Endodermal cell (in vitro differentiated cells): ENCODE results near the gene HDAC1. TPM values are rescaled to one million over a fixed set of nuclear protein-coding genes. Genes with fewer than 3 reads are reported as not detected.
A peak's percentile ranks its signal among the peaks of the same experiment; 100 is the strongest.
"Not testable (repeated sequence)": the region's sequence is repeated elsewhere in the genome, so short reads cannot be mapped to it uniquely, and the experiment has no call there.

Source experiments
- DNase-seq: peaks from one replicate; pipeline ENCODE4 v3.0.0-alpha.2; 2017
- H3K27ac ChIP-seq: 2 replicates; pipeline ENCODE4 v1.5.1; 2013; ENCODE audit warnings: mild to moderate bottlenecking, low read depth, low read length, moderate library complexity
- H3K27me3 ChIP-seq: 2 replicates; pipeline ENCODE4 v1.6.1; 2013; ENCODE audit warnings: mild to moderate bottlenecking, low read length, moderate library complexity; ENCODE audit not compliant: insufficient read depth, control insufficient read depth, poor library complexity, severe bottlenecking
- H3K36me3 ChIP-seq: 2 replicates; pipeline ENCODE4 v1.7.0; 2013; ENCODE audit warnings: mild to moderate bottlenecking, low read length, moderate library complexity; ENCODE audit not compliant: control insufficient read depth, insufficient read depth
- H3K4me1 ChIP-seq: one replicate; pipeline ENCODE4 v1.7.0; 2013; ENCODE audit warnings: low read length; ENCODE audit not compliant: control insufficient read depth, insufficient read depth
- H3K4me3 ChIP-seq: 2 replicates; pipeline ENCODE4 v1.5.1; 2013; ENCODE audit warnings: mild to moderate bottlenecking, low read length, moderate library complexity
- H3K9ac ChIP-seq: 2 replicates; pipeline ENCODE4 v1.6.1; 2013; ENCODE audit warnings: mild to moderate bottlenecking, low read length, moderate library complexity; ENCODE audit not compliant: poor library complexity, severe bottlenecking; ENCODE audit errors: extremely low read depth
- H3K9me3 ChIP-seq: 2 replicates; pipeline ENCODE4 v1.6.1; 2013; ENCODE audit warnings: mild to moderate bottlenecking, low read length, moderate library complexity; ENCODE audit not compliant: control insufficient read depth
- H3K27ac Mint-ChIP-seq: 2 replicates; pipeline ENCODE4 v1.8.0; 2020; ENCODE audit warnings: mixed read lengths
- H3K27me3 Mint-ChIP-seq: 2 replicates; pipeline ENCODE4 v1.8.0; 2021; ENCODE audit warnings: mild to moderate bottlenecking, mixed read lengths; ENCODE audit not compliant: insufficient read depth
- H3K36me3 Mint-ChIP-seq: 2 replicates; pipeline ENCODE4 v1.8.0; 2020; ENCODE audit warnings: low read depth, mixed read lengths
- H3K4me1 Mint-ChIP-seq: 2 replicates; pipeline ENCODE4 v1.8.0; 2020; ENCODE audit warnings: mixed read lengths
- H3K4me3 Mint-ChIP-seq: 2 replicates; pipeline ENCODE4 v1.8.0; 2020; ENCODE audit warnings: mild to moderate bottlenecking, moderate library complexity, mixed read lengths
- H3K9me3 Mint-ChIP-seq: 2 replicates; pipeline ENCODE4 v1.8.0; 2020; ENCODE audit warnings: mild to moderate bottlenecking, mixed read lengths
- WGBS, 2 experiments: methylation state at CpG; one replicate each; pipeline versions ENCODE4 v1.1.5 to v1.1.7; 2013; ENCODE audit warnings: missing lambda C conversion rate in 2 of 2, mixed read lengths in 1 of 2; ENCODE audit not compliant: insufficient coverage in 1 of 2, insufficient read length in 1 of 2; 5-methylcytosine and 5-hydroxymethylcytosine counted together
- total RNA-seq, 2 donors: library from RNA; stranded (reverse); fragmentation: NEBNext Ultra II Directional in 1 of 2; extraction: Animal tissue kit (Norgen Biotek cat#: 25700) in 1 of 2; gene quantifications; 2 replicates in 1 of 2; 3 replicates in 1 of 2; pipeline ENCODE4 v1.2.1, GENCODE V29; 2021
- TF ChIP-seq, protein P1 (sequence below): fragments of 200-600 bp; sonication (generic); conservative IDR thresholded peaks from 2 replicates; pipeline ENCODE4 v1.5.0; 2021; ENCODE audit warnings: antibody characterized with exemption, mild to moderate bottlenecking

The HDAC1 gene
- total RNA-seq, 2 donors from 2014 or later = 150 to 160 TPM

DNA sequence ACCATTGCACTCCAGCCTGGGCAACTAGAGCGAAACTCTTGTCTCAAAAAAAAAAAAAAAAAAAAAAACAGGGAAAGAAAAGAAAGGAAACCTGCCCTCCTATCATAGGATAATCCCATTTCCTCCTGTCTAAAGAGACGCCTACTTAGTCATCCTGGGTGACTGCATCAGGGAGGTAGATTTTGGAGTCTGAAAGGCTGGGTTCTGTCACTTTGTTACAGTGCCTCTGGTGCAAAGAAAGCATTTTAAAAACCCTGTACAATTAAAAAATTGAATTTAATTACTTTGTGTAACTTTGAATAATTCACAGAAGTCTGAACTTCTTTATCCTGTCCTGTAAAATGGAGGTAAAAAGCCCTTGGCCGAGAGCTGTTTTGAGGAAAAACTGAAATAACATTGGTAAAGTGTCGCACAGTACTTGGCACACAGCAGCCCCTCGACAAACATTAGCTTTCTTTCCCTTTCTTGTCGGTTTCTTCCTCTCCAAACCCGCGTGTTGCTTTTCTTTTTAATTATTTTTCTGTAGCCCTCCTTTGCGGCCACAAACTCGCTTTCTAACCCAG, 657 bp upstream of the HDAC1 start:
- WGBS, 2 experiments = 84 to 89% methylated on average over 8 to 10 of the region's 10 CpGs
- H3K4me1 Mint-ChIP-seq = peaks cover 6% of the 10 kb centered on the region
- Histone ChIP-seq H3K4me3 (peak overlapping the region; percentile 96), H3K9ac (no peak overlapping the region), H3K4me1 (no peaks in the 10 kb centered on the region), H3K27me3 (no peaks in the 10 kb centered on the region), H3K27ac (no peak overlapping the region), H3K36me3 (no peaks in the 10 kb centered on the region), H3K9me3 (no peaks in the 10 kb centered on the region)
- no peaks in the 10 kb centered on the region for H3K9me3 Mint-ChIP-seq
- H3K36me3 Mint-ChIP-seq = peaks cover 11% of the 10 kb centered on the region
- DNase-seq = no peak
- TF ChIP-seq, protein P1, sequence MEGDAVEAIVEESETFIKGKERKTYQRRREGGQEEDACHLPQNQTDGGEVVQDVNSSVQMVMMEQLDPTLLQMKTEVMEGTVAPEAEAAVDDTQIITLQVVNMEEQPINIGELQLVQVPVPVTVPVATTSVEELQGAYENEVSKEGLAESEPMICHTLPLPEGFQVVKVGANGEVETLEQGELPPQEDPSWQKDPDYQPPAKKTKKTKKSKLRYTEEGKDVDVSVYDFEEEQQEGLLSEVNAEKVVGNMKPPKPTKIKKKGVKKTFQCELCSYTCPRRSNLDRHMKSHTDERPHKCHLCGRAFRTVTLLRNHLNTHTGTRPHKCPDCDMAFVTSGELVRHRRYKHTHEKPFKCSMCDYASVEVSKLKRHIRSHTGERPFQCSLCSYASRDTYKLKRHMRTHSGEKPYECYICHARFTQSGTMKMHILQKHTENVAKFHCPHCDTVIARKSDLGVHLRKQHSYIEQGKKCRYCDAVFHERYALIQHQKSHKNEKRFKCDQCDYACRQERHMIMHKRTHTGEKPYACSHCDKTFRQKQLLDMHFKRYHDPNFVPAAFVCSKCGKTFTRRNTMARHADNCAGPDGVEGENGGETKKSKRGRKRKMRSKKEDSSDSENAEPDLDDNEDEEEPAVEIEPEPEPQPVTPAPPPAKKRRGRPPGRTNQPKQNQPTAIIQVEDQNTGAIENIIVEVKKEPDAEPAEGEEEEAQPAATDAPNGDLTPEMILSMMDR = no peak
- peak overlapping the region; percentile 62 for H3K27ac Mint-ChIP-seq
- H3K4me3 Mint-ChIP-seq = peak overlapping the region; percentile 100
- H3K27me3 Mint-ChIP-seq = no peaks in the 10 kb centered on the region

DNA sequence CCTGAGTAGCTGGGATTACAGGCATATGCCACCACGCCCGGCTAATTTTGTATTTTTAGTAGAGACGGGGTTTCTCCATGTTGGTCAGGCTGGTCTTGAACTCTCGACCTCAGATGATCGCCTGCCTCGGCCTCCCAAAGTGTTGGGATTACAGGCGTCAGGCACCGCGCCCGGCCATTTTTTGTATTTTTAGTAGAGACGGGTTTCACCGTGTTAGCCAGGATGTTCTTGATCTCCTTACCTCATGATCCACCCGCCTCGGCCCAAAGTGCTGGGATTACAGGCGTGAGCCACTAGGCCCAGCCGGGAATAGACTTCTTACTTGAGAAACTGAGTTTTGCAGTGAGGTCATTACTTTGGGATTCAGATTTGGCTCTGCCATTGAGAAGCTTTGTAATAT, 6.3 kb downstream of the HDAC1 start:
- H3K9ac ChIP-seq, H3K4me1 Mint-ChIP-seq, H3K27ac Mint-ChIP-seq, H3K27ac ChIP-seq, H3K27me3 ChIP-seq, H3K9me3 Mint-ChIP-seq, H3K4me3 Mint-ChIP-seq, DNase-seq, H3K9me3 ChIP-seq, H3K4me3 ChIP-seq, H3K27me3 Mint-ChIP-seq, H3K4me1 ChIP-seq: not testable (repeated sequence)
- H3K36me3 Mint-ChIP-seq = peaks cover 30% of the 10 kb centered on the region
- WGBS, 2 experiments = 96% methylated on average over 16 of the region's 16 CpGs
- peaks cover 15% of the 10 kb centered on the region for H3K36me3 ChIP-seq

DNA sequence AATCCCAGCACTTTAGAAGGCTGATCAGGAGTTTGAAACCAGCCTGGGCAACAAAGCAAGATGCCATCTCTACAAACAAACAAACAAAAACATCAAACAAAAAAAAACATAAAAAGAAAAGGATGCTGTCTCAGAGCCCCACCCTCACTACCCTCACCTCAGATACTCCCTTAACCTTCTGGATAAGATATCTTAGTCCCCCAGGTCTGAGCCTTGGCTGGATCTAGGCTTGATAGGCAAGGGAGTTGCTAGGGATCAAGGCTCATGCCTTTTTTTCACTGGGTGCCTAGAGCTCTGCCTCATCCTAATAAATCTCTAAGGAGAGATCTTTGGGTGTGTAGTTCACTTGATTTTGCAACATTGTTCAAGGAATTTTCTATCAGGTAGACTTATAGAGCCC, 7.4 kb downstream of the HDAC1 start:
- Mint-ChIP-seq H3K36me3 (peaks cover 41% of the 10 kb centered on the region), H3K9me3 (peaks cover 3% of the 10 kb centered on the region), H3K4me1 (no peaks in the 10 kb centered on the region), H3K27ac (no peak overlapping the region), H3K27me3 (no peaks in the 10 kb centered on the region), H3K4me3 (no peak overlapping the region)
- TF ChIP-seq, protein P1 = no peak
- H3K27ac ChIP-seq = no peak overlapping the region
- DNase-seq = no peak
- no peak overlapping the region for H3K9ac ChIP-seq
- no peaks in the 10 kb centered on the region for H3K4me1 ChIP-seq
- H3K4me3 ChIP-seq = no peak overlapping the region
- peaks cover 8% of the 10 kb centered on the region for H3K9me3 ChIP-seq
- H3K27me3 ChIP-seq = no peaks in the 10 kb centered on the region
- peaks cover 26% of the 10 kb centered on the region for H3K36me3 ChIP-seq

DNA sequence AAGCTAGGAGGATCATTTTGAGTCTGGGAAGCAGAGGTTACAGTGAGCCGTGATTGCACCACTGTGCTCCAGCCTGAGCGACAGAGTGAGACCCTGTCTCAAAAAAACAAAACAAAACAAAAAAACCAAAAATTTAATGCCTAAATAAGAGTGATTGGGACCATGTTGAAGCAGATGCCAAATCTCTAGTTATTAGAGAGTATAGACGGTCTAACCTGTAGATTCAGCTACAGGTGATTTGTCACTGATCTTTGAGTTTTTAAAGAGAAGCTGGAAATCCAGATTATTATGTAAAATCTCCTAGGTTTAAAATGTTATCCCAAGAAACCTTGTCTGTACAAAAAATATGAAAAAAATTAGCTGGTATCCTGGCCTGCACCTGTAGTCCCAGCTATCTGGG, 11.5 kb downstream of the HDAC1 start:
- Histone ChIP-seq H3K27ac (no peak overlapping the region), H3K4me1 (no peaks in the 10 kb centered on the region), H3K4me3 (no peak overlapping the region), H3K9me3 (peaks cover 25% of the 10 kb centered on the region), H3K27me3 (no peaks in the 10 kb centered on the region), H3K9ac (no peak overlapping the region), H3K36me3 (peaks cover 48% of the 10 kb centered on the region)
- 96 to 100% methylated on average over 1 to 3 of the region's 3 CpGs for WGBS, 2 experiments
- H3K27me3 Mint-ChIP-seq = no peaks in the 10 kb centered on the region
- peaks cover 49% of the 10 kb centered on the region for H3K36me3 Mint-ChIP-seq
- H3K4me1 Mint-ChIP-seq = peaks cover 7% of the 10 kb centered on the region
- TF ChIP-seq, protein P1 = no peak
- H3K27ac Mint-ChIP-seq = no peak overlapping the region
- peaks cover 10% of the 10 kb centered on the region for H3K9me3 Mint-ChIP-seq
- no peak for DNase-seq
- no peak overlapping the region for H3K4me3 Mint-ChIP-seq
